GM18517 (cell line): Measurements from ENCODE around the gene CNPPD1.

Experiments
- ATAC-seq: cut with Tn5 transposase; IDR thresholded peaks from one replicate; pipeline ENCODE4 v1.9.1; 2021; ENCODE audit warnings: mild to moderate bottlenecking, moderate library complexity; ENCODE audit not compliant: unreplicated experiment

Gene CNPPD1

GRCh38 chr2:219163156-219163555 is 13.6 kb downstream of the CNPPD1 start:
- ATAC-seq, result no peak

GRCh38 chr2:219161097-219161496 is 15.6 kb downstream of the CNPPD1 start:
- no peak for ATAC-seq

- peak; percentile 91 for ATAC-seq
These were observed 16.3 kb downstream of the CNPPD1 start, which contains the start of gene NHEJ1 for GRCh38 chr2:219160186-219161017. Gene NHEJ1, minus strand, starts transcription at chr2:219160815. Its CDS starts 2,453 bp downstream, at chr2:219158362.

DNA sequence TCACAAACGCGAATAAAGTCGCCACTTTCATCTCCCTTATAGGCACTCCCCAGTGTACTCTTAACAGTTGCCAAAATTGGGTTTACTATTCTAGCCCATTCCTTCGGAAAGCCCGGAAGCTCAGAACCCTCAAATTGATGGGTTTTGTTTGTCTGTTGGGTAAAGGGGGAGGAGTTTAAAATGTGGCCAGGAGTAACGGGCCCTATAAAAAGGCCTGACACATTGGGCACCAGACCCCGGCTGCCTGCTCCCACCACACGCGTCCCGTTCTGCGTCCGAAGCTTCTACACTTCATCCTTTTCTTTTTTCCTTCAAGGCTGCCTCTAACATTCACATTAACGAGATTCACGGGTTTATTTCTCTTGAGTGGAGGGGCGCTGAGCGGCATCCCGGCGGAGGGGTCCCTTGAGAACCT is 16.9 kb downstream of the CNPPD1 start:
- ATAC-seq, result peak; percentile 2

- no peak for ATAC-seq
These were observed 18.1 kb downstream of the CNPPD1 start for GRCh38 chr2:219158586-219158985.

GRCh38 chr2:219158025-219158424 is 18.7 kb downstream of the CNPPD1 start:
- no peak for ATAC-seq

DNA sequence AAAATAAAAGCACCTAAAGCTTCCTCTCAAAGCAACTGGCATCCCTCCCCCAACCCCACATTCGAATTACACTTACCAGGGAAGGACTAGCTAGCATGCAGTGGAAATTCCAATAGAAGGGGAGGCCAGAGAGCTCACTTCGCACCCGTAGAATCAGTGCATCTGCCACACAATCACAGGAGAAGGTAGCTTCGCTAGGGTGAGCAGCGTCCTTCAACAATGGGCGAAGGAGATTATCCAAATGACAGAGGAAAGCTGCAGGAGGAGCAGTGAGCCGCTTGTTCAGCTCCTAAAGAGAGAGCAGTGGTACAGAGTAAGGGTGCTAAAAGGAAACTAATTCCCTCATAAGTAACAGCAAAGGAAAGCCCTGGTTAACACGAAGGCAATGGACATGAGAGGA is 19.3 kb downstream of the CNPPD1 start:
- ATAC-seq, result no peak

- no peak for ATAC-seq
These were observed 21.6 kb downstream of the CNPPD1 start for GRCh38 chr2:219155054-219155644.

DNA sequence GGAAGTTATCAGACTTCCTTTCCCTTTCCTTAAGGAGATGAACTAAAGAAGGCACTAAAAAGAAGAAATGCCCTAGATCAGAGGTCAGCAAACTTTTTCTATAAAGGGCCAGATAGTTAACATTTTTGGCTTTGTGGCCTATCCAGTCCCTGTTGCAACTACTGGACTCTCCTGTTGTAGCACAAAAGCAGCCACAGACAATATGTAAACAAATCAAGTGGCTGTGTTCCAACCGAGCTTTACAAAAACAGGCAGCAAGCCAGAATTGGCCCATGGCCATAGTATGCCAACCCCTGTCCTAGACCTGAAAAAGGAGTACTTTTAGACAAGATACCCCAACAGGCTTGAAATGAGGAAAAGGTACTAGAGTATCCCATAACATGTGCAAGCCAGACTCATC is 27.1 kb downstream of the CNPPD1 start:
- no peak for ATAC-seq

DNA sequence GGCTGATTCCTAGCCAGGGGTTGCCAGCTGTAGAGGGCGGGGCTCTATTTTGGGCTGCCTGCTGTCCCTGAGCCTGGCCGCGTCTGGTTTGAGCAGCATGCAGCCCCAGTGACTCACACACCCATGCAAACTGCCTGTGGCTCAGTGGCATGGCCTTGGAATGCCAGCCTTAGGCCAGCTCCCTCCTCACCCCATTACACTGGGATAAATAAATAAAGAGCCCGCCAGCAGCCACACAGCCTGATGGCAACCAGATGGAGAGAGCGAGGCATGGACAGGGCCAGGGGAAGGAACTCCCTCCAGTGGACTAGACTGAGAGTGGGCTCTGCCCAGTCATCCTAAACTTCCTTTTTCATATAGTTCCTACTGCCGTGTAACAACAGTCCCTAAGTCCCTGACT is 34.4 kb downstream of the CNPPD1 start:
- ATAC-seq, result no peak

DNA sequence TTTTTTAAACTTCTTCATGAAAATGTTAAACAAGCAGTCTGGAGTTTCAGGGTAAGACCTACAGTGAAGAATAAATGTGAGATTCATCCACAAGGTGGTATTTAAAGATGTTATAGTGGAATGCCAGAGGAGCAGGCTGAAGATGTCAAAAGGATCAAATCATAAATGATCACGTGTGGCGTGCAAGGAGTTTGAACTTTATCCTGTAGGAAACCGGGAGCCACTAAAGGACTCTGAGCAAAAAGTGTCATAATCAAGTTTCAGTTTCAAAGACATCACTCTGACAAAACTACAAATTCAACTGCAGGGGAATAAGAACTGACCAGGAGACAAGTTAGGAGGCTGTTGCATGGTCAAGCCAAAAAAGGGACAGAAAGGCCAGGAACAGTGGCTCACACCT is 36.0 kb downstream of the CNPPD1 start:
- ATAC-seq, result no peak

DNA sequence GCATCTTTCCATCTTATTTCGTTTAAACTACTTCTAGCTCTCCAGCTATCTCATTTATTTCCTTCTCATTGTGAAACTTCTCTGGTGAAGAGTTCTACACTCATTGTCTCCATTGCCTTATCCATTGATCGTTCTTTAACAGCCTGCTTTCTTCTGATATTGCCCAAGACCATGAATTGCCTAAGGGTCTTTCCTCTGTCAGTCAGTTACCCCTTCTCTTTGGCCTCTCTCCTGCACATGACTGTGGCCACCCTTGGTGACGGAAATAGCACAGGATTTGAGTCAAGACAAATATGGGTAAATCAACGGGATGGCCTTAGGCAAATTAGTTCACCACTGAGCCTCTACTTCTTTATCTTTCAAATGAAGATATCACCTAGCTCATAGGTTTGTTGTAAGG is 42.7 kb downstream of the CNPPD1 start:
- no peak for ATAC-seq

DNA sequence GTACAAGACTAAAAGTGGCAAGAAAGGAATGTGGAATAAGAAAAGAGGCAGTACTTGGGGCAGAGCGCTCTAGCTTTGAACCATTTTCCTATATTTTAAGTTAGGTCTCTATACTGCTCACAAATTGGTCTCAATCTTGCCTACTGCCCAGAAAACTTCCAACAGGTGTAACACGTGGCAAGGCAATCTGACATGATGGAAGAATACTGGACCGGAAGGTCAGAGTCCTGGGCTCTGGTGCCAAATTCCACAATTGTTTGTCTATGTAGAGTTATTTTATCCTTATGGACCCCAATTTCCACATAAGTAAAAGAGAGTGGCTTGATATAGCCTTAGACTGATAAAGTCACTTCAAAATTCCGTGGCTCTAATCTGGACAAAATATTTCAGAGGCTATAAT is 45.0 kb downstream of the CNPPD1 start:
- no peak for ATAC-seq

DNA sequence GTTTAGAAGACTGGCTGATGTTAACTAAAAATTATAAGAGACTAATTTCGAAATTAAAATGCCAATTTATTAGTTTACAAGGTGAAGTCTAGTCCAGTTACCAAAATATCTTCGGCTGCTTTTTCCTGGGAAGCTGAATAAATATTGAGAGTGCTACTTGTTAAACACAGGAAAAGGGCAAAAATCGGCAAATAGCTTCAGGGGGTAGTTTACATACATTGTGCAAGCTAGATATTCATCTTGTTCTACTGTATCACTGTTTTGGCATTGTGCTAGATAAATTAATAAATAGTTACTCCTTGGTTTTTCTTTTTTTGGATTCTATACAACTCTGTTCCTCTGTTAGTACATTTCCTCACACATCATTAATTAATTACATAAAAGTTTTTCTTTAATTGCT is 45.4 kb downstream of the CNPPD1 start:
- ATAC-seq, result no peak

DNA sequence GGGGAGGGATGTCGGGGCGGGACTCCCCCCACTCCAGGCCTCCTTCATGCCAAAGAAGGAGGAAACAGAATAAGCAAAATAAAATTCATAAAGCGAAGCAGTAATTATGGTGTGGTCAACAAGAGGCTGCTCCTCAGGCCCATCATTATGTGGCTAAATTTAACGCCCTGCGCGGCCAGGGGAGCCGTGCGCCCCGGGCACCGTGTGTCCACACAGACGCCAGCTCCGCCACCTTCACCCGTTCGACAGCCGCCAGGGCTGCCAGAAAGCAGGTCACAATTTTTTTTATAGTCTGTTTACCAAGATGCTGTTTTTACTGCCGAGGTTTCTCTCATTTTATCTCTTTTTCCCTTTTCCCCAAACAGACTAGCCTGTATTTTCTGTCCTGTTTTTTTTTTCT is 47.1 kb downstream of the CNPPD1 start:
- ATAC-seq, result no peak

- no peak for ATAC-seq
These were observed 48.3 kb downstream of the CNPPD1 start for GRCh38 chr2:219128396-219128795.

GRCh38 chr2:219127037-219127635 is 49.6 kb downstream of the CNPPD1 start:
- no peak for ATAC-seq

DNA sequence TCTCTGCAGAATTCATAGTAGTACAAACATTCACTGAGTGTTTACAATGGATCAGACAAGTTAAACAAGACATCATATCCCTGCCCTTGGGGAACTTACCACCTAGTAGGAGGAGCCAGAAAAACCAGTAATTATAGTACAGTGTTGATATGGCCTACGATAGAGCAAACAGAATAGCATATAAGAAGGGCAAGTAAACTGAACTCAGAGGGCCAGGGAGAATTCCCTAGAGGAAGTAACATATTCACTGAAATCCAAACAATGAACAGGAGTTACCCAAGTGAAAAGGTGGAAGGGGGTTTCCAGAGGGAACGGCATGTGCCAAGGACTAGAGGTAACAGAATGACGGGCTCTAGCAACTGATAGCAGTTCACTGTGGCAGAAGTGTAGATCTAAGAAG is 50.2 kb downstream of the CNPPD1 start:
- no peak for ATAC-seq

DNA sequence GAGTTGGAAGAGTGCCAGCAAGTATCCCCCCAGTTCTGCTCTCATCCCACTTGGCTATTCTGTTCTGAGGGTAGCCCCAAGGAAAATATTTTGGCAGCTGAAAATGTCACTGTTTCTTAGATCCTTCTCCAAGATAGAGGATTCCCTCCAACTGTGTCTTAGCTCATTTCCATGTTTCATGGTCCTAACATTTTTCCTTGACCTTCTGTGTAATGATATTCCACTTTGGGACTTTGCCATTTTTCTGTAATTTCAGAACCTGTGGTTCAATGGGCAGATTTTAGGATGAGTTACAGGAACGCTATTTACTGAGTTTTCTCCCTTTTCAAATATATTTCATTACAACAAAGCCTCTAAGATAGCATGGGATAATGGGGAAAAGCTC is 50.8 kb downstream of the CNPPD1 start:
- no peak for ATAC-seq

- no peak for ATAC-seq
These were observed 51.4 kb downstream of the CNPPD1 start for GRCh38 chr2:219125225-219125885.

DNA sequence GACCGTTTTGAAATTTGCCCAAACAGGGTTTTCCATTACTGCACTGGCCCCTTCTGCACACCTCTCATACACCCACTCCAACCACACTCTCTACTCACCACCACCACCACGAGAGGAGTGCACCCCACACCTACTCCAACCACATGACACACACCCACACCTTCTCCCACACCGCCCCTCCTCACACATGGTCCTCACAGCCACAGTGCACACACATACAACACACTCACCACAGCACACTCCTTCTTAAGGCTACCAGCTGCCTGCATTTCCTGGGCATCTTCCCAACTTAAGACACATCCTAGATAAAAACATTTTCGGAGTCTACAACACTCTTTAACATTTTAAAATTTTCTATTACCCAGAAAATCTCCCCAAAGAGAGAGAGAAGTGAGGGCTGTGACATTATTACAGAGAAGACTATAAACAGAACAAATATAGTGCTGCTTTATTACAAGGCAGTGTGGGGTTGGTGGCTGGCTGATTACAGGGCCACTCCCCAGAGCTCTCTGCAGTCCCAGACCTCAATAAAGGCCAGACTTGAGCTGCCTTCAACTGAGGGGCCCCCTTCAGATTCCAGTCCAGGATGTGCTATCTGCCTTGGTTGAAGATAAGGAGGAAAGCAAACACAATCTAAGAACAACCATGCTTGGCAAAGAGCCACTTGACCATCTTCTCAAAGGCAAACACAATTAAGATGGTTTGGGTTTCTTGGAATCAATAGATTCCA is 52.2 kb downstream of the CNPPD1 start:
- ATAC-seq, result no peak
